ENCODE results near the gene BCKDHB. TPM values are rescaled to one million over a fixed set of nuclear protein-coding genes. Genes with fewer than 3 reads are reported as not detected.
A peak's percentile ranks its signal among the peaks of the same experiment; 100 is the strongest.

The BCKDHB gene
- total RNA-seq, 4 donors from 2014 or later, result 1.6 to 6.9 (median 4.8) TPM

DNA sequence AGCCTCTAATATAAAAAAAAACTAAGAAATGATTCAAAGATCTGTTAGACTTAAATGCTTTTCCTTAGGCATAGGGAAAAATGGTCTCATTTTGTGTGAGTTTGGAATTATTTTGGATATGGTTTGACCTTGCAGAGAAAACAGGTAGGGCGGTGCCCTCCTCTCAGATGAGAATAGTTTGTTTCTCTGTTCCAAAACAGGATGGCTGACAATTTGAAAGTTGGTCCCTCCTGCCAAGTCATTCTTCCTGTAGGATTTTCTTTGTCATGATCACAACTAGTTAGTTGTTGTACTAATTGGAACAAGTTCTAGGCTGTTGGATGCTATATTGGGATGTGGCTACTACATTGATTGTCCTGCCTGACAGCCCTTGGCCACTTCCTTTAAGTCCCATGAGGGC is 108.6 kb downstream of the BCKDHB start:
- DNase-seq, result no peak
- intact Hi-C loops (cut with DNase I; ENCODE audit: low total_unique reads) (no loop called here), in situ Hi-C loops (cut with MboI; ENCODE audit: low sequenced_read_pairs in 4 of 4) (no loop called here)
- peaks cover 11 to 16% of the 10 kb centered on the region in 2 donors for H3K4me1 ChIP-seq
- H3K36me3 ChIP-seq, result no peaks in the 10 kb centered on the region
- H3K9me3 ChIP-seq, result no peaks in the 10 kb centered on the region
- peak in 1 of 2 donors; percentile 36 for ATAC-seq
- H3K27ac ChIP-seq, result no peak overlapping the region
- TF ChIP-seq POLR2A (IDR thresholded peaks at IDR 0.05), result no peak
- TF ChIP-seq, protein P1, sequence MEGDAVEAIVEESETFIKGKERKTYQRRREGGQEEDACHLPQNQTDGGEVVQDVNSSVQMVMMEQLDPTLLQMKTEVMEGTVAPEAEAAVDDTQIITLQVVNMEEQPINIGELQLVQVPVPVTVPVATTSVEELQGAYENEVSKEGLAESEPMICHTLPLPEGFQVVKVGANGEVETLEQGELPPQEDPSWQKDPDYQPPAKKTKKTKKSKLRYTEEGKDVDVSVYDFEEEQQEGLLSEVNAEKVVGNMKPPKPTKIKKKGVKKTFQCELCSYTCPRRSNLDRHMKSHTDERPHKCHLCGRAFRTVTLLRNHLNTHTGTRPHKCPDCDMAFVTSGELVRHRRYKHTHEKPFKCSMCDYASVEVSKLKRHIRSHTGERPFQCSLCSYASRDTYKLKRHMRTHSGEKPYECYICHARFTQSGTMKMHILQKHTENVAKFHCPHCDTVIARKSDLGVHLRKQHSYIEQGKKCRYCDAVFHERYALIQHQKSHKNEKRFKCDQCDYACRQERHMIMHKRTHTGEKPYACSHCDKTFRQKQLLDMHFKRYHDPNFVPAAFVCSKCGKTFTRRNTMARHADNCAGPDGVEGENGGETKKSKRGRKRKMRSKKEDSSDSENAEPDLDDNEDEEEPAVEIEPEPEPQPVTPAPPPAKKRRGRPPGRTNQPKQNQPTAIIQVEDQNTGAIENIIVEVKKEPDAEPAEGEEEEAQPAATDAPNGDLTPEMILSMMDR (IDR thresholded peaks at IDR 0.05 in 4 of 5, conservative IDR thresholded peaks at IDR 0.05 in 1 of 5), result no peak
- H3K27me3 ChIP-seq, result no peaks in the 10 kb centered on the region
- H3K4me3 ChIP-seq, result no peak overlapping the region

DNA sequence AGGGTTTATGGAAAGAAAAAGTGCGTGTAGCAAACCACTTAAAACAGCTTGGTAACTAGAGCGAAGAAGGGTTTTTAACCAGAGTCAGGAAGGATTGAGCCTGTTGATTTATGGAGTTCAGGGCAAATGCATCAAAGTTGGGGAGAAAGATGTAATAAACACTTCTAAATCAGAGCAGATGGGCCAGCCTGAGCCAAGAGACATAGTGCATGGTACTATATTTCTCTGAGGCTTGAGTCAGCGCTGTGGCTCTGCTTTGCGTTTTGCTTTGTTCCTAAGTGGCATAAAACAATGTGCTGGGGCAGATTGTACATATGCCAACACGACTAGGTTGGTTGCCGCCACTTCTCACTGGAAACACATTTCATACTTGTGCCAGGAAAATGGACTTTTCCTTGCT is 111.3 kb downstream of the BCKDHB start:
- Histone ChIP-seq H3K4me3 (no peak overlapping the region), H3K27me3 (no peaks in the 10 kb centered on the region), H3K4me1 (no peaks in the 10 kb centered on the region), H3K9me3 (no peaks in the 10 kb centered on the region), H3K36me3 (no peaks in the 10 kb centered on the region), H3K27ac (no peak overlapping the region)
- in situ Hi-C loops (cut with MboI; ENCODE audit: low sequenced_read_pairs in 4 of 4), result no loop called here
- no peak for TF ChIP-seq POLR2A (IDR thresholded peaks at IDR 0.05)
- TF ChIP-seq, protein P1 (IDR thresholded peaks at IDR 0.05 in 4 of 5, conservative IDR thresholded peaks at IDR 0.05 in 1 of 5), result no peak
- ATAC-seq, result no peak
- intact Hi-C loops (cut with DNase I; ENCODE audit: low total_unique reads), result no loop called here
- DNase-seq, result no peak

DNA sequence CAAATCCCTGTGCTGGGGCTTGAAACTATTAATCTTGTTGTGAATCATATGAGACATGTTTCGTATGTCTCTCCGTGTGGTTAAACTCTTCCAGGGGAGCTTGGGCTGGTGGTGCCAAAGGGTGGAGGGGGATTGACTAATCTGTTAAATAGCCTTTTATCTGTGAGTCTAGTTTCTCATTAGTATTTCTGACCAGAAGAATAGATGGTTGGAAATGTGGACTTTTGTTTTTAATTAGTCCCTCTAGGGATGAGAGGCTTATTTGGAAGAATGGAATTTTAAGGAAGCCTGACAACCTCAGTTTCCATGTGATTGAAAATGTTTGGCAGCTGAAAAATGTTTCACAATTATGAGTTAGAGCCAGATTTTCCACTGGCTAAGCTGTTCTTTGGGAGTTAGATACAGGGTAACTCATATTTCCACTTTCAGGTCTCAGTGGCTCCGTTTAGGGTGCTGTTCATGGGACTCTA is 117.3 kb downstream of the BCKDHB start:
- DNase-seq, result no peak
- peak in 1 of 2 donors; percentile 52 for ATAC-seq
- Histone ChIP-seq H3K27me3 (no peaks in the 10 kb centered on the region), H3K9me3 (no peaks in the 10 kb centered on the region), H3K27ac (no peak overlapping the region), H3K4me1 (no peaks in the 10 kb centered on the region), H3K36me3 (no peaks in the 10 kb centered on the region), H3K4me3 (no peak overlapping the region)
- TF ChIP-seq POLR2A (IDR thresholded peaks at IDR 0.05), result no peak
- TF ChIP-seq, protein P1 (IDR thresholded peaks at IDR 0.05 in 4 of 5, conservative IDR thresholded peaks at IDR 0.05 in 1 of 5), result no peak
- in situ Hi-C loops (cut with MboI; ENCODE audit: low sequenced_read_pairs in 4 of 4), result no loop called here
- intact Hi-C loops (cut with DNase I; ENCODE audit: low total_unique reads), result no loop called here

DNA sequence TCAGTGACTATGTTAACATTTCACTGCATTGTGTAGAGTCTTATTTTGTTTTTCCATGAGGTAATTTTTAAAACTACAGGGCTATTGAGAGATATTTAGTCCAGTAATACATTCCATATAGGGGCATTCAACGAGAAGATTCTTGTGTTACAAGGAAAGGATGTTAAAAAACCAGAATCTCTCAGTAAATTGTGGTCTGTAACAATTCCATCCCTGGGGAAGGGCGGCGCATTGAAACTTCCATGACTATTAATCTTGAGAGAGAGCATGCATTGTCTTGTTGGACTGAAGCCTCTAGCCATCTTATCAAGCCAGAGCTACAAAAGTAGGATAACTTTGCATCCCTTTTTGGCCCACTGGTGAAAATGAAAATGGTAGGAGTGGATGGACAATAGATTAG is 119.7 kb downstream of the BCKDHB start:
- in situ Hi-C loops (cut with MboI; ENCODE audit: low sequenced_read_pairs in 4 of 4) (no loop called here), intact Hi-C loops (cut with DNase I; ENCODE audit: low total_unique reads) (no loop called here)
- ATAC-seq, result no peak

More for the DNA sequence above, 119.7 kb downstream of the BCKDHB start:
- Histone ChIP-seq H3K27me3 (no peaks in the 10 kb centered on the region), H3K27ac (no peak overlapping the region), H3K4me1 (no peaks in the 10 kb centered on the region), H3K4me3 (no peak overlapping the region), H3K9me3 (no peaks in the 10 kb centered on the region), H3K36me3 (no peaks in the 10 kb centered on the region)
- DNase-seq, result no peak
- TF ChIP-seq POLR2A (IDR thresholded peaks at IDR 0.05), result no peak
- TF ChIP-seq, protein P1 (IDR thresholded peaks at IDR 0.05 in 4 of 5, conservative IDR thresholded peaks at IDR 0.05 in 1 of 5), result no peak

Data from gastrocnemius medialis (tissue), 4 donors.